GM18520 (cell line): Measurements from ENCODE around the gene AMOT.
"Not testable (repeated sequence)": the region's sequence is repeated elsewhere in the genome, so short reads cannot be mapped to it uniquely, and the experiment has no call there.

Experiments used
- ATAC-seq: cut with Tn5 transposase; IDR thresholded peaks from one replicate; pipeline ENCODE4 v1.9.1; 2021; ENCODE audit not compliant: unreplicated experiment

Gene AMOT

GRCh38 chrX:112840382-112841113, at the start of gene AMOT:
TSS of gene AMOT (minus strand) at chrX:112840831. CDS start at chrX:112823126, 17,705 bp downstream.
- ATAC-seq: no peak

DNA sequence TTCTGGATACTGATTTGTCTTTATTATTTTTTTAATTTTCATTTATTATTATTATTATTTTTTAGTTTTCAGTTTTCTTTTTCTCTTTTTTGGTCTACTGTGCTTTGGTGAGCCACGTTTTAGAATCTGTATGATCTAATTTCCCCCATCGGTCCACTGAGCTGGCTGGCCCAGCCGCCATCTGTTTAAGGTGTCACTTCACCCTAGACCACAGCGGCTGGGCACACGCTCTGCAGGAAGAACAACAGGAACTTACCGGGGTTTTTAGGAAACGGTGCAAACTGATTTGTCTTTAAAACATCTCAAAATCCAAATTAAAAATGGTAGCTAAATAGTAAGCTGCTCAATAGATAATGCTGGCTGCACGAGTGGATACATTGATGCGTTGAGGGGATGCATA, 48.8 kb upstream of the AMOT start:
- no peak for ATAC-seq

- ATAC-seq: no peak
Measured at GRCh38 chrX:112888916-112889315, 48.3 kb upstream of the AMOT start.

GRCh38 chrX:112877771-112878173, 37.1 kb upstream of the AMOT start:
- no peak for ATAC-seq

DNA sequence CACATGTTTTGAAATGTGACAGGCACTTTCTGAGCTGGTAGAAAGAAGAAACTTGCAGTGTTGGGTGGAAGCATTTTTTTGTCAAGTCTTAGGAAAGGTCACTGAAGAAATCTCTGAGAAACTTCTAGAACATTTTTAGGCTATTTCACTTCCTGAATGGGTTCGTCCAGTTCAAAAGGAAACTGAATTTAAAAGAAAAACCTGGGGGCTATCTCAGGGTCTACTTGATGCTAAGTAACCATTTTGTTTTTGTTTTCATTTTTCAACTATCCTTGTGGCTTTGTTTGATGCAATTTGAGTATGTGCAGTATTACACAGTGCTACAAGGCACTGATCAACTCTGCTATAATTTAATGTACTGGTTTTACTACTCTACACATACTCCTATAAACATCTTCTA, 34.0 kb upstream of the AMOT start:
- ATAC-seq: no peak

DNA sequence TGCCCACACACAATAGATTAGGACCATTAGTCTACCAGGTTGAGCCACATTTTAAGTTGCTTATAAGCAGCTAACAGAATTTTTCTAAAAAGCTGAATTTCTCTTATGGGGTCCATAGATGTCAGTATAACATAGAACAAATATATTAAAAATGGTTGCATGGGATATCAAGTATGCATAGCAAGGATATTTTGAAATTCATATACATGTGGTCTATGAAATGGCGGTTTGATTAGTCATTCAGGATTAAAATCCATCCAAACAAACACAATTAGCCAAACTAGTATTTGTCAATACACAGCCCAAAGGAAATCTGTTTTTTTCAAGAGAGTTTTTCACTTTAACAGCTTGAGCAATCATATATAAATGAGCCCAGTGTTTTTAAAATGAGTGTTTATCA, 33.5 kb upstream of the AMOT start:
- no peak for ATAC-seq

GRCh38 chrX:112868586-112868985, 28.0 kb upstream of the AMOT start:
- no peak for ATAC-seq

DNA sequence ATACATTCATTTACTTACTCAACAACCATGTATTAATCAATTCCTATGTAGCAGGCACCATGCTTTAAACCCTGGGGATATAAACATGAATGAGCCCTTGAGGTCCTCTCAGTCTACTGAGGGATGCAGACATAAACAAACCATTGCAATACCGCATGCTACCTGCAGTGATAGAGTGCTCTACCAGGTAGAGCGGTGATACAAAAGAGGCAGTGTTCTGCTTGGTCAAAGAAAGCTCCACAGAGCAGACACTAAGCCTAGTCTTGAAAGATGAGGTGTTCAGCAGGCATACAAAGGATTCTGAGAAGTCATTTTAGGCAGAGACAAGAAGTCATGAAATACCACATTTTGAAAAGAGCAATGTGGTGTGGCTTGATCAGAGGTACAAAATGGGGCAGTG, 26.9 kb upstream of the AMOT start:
- no peak for ATAC-seq

DNA sequence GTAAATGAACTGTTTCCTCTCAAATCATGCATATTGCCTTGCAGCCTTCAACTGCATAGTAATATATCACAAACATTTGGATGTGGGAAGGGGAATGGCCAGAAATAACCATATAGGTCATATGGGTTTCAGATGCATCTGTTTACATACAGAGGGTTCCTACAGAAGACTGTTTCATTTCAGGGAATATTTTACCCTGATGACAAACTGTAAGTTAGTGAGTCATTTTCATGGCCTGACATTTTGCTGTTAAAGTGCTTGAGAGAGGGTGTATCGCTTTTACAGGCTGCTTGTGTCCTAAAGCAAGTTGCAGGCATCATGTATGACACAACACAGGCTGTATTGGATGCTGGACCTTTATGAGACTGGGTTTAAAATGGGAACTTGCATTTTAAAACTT, 25.5 kb upstream of the AMOT start:
- ATAC-seq: no peak

DNA sequence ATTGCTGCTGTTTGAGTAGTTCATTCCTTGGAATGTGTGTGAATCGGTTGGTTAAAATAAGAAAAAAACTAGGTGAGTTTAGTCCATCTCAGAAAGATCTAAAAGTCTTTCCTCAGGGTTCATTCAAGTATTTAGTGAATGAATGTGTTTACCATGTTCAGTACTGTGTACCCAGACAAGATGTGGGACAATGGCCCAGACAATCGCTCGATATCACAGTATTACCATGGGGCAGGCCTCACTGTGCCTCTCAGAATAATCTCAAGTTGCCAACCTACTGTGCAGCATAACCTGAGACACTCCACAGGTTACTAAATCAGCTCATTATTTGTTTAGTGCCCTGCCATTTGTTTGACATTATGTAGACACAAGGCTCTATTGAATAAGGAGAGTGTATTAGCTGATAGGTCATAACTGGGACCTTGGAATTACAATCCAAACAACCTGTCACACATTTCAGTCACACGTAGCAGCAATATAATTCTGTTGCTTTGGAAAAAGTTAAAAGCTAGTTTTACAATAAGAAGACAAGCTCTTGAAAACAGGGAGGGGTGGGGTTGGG, 24.9 kb upstream of the AMOT start:
- no peak for ATAC-seq

DNA sequence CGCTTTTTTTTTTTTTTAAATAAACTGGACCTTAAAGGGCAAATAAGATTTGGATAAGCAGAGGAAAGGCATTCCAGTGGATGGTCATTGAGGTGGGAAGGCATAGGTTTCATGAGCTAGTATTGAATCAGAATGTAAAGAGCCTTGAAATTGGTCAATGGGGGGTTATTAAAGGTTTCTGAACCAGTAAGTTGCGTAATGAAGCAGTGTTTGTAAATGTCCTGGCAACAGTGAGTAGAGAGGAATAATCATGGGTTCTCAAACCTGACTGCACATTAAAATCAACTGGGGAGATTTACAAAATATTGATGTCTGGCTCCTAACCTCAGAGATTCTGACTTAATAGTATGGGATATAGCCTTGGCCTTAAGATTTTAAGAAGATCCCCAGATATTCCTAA, 23.2 kb upstream of the AMOT start:
- ATAC-seq: no peak

DNA sequence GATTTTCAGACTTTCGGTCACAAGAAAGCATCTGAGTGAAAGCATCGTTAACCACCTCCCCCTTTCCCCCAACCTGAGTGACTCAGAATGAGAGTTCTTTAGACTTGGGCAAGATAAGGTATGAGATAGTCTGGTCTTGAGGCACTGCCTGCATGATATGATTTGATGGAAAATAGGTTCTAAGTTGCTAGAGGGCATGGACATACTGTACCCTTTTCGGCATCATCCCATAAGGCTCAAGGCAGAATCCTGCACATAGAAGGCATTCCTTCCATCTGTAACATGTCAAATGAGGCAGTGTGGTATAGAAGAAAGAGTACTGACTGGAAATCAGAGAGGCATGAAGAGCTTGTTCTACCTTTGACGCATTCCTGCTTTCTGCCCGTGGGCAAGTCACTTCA, 16.8 kb upstream of the AMOT start:
- ATAC-seq: no peak

GRCh38 chrX:112854901-112855300, 14.3 kb upstream of the AMOT start:
- ATAC-seq: not testable (repeated sequence)

DNA sequence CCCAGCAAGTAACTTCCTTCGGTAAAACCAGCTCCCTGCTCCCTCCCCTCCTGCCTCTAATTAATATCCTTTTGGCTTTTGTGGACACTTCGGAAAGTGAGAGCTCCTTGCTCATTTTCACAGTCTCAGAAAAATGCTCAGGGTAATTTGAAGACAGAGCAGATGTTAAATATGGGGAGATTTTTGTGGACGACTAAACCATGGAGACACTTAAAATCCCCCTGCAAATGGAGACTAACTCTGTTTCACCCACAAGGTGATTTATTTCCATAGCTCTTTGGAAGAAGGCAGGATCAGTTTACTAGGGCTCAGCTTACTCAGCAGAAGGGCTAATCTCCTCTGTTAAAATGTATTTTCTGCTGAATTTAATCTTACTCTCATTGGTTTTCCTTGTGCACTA, 12.2 kb upstream of the AMOT start:
- no peak for ATAC-seq

- peak; percentile 52 for ATAC-seq
Measured at GRCh38 chrX:112851806-112852205, 11.2 kb upstream of the AMOT start.

DNA sequence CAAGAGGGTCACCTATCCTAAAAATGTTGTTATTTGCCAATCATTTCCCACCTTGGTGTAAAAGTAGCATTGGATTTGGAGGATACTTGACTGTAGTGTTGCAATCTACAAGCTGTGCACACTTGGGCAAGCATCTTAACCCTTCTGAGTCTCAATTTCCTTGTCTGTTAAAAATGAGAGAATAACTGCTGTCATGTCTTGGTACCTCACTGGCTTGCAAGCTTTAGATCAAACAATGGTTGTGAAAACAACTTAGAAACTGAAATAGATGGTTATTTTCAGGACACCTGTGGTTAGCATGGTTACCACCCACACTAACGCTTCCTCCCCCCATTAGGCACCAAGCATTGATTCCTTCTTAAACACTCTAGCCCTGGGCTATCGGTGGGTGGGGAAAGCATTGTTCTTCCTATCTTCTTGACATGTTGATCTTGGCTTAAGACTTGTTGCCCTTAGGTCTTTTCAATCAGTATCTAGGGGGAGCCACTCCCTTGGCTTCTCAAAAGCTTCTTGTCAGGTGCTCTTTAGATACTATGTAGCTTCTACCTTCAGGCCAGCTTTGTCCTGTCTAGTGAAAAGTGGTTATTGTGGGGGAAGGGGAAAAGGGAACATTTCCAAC, 10.6 kb upstream of the AMOT start:
- peak; percentile 95 for ATAC-seq

DNA sequence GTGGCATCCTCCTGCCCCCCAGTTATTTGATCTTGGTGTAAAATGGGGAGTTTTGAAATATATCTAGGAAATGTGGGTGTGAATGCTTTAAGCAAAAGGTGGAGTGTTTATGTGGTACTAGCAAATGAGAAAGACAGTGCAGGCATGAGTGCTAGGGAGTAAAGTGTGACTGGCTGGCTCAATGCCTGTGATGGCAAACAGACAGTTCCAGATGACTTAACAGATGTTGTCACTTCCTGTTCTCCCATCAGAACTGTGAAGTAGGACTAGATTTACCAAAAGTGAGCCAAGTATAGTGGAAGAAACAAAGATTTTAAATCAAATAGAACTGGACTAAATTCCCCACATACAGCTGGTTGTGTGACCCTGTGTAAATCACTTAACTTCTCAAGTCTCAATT, 8.4 kb upstream of the AMOT start:
- ATAC-seq: no peak

DNA sequence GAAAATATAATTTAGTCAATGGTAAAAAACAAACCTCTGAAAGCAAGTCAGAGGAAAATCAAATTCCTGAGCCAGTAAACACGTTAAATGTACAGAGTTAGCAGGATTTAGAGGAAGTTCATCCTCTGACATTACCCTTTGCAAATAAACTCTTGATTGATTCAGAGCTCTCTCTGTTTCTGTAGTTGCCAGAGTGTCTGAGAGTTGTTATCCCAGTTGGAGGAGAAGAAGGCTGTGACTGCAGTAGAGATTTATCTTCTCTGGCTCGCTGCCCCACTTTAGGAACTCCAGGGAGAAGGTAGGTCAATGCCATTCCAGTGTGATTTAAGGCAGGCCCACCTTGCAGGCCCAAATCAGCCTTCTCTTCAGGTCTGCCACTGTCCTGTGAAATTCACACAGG, 6.2 kb upstream of the AMOT start:
- ATAC-seq: no peak

GRCh38 chrX:112846187-112846586, 5.6 kb upstream of the AMOT start:
- no peak for ATAC-seq

GRCh38 chrX:112844250-112844649, 3.6 kb upstream of the AMOT start:
- ATAC-seq: peak; percentile 36

DNA sequence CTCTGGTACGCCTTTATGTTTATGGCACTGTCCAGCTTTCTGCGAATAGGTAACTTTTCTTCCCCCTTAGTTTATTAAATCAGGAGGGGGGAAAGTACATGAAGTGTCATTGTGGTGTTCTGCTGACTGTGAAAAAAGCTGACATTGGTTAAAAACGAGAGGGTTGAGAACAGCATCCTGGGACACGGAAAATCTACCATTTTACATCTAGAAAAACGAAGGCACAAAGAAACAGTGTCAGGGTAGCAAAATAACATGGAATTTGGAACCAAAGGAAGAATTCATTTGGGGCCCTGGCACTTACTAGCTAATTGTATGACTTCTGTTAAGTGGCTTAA, 1.2 kb upstream of the AMOT start:
- no peak for ATAC-seq

GRCh38 chrX:112841114-112841819, 636 bp upstream of the AMOT start:
- ATAC-seq: peak; percentile 96
